ELR (cell line): Measurements from ENCODE around the gene ADAMTS14.

Source experiments
- DNase-seq: peaks from one replicate; pipeline ENCODE4 v3.0.0-alpha.2; 2015; ENCODE audit warnings: low read depth

The ADAMTS14 gene

DNA sequence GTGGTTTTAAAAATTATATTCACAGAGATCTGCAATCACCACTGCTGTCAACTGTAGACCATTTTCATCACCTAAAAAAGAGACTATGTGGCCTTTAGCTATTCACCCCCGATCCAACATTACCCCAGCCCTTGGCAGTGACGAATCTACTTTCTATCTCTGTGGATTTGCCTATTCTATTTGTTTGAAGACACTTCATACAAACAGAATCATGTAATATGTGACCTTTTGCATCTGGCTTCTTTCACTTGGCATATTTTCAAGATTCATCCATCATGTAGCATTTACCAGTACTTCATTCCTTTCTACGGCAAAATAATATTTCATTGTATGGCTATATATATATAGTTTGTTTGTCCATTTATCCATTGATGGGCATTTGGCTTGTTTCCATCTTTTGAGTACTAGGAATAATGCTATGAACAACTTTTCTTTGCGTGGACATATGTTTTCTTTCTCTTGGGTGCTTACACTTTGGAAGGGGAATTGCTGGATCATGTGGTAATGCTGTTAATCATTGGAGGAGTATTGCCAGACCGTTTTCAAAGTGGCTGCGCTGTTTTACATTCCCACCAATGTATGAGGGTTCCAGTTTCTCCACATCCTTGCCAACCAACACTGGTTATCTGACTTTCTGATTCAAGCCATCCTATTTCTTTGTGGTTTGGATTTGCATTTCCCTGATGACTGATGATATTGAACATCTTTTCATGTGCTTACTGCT is 22.3 kb downstream of the ADAMTS14 start:
- DNase-seq, result peak; percentile 16

DNA sequence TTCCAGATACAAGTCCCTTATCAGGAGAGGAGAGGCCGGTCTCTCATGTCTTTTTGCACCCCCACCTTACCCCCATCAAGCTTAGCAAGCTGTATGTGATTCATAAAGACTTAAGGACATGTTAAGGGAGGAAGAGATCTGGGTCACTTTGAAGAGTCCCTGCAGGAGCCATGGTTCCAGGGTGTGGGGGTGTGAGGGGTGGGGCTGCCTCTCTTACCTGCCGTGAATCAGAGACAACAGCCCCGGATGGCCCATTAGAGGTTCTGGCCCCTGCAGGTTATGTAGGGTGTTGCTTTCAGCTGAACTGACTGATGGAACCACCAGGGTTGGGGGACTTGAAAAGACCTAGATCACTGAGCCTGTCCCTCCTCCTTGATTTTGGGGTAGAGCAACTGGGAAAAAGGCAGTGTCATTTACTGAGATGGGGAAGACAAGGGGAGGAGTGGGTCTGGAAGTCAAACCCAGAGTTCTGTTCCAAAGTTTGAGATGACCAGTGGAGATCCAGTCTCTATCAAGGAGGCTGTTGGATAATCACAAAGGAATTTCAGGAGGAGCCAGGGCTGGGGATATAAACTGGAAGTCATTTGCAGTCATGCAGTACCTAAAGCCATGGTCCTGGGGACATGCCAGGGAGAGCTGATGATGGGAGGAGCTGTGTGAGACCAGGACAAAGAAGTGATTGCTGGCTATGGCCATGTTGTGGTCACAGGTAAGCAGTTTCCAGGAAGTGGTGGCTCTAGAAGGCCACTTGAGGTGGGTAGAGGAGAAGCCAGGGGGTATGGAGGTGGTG is 23.1 kb downstream of the ADAMTS14 start:
- DNase-seq, result peak; percentile 18

GRCh38 chr10:70698211-70698610 is 25.9 kb downstream of the ADAMTS14 start:
- DNase-seq, result no peak

DNA sequence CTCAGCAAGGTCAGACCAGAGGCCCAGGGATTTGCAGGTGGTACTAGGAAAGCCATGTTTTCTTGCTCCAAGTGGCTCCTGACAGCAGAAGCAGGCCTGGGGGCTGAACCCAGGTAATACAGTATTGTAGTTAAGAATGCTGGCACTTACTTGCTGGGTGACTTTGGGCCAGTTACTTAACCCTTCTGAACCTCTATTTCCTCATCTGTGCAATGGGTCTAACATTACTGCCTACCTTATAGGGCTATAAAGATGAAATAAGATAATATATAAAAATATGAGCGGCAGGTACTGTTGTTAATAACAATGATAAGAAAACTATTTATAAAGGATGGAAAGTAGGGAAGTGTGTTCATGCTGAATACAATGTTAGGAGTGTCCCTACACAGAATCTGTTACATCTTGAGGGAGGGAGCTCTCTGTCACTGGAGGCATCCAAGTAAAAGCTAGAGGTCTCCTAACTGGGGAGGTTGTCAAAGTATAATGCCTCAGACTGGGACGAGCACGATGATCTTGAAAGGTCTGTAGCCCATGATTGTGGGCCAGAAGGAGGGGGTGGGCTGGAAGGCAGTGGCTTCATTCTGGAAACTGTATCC is 26.9 kb downstream of the ADAMTS14 start:
- DNase-seq, result no peak

- DNase-seq, result peak; percentile 15
Measured at GRCh38 chr10:70699659-70700174, 27.4 kb downstream of the ADAMTS14 start.

- no peak for DNase-seq
Measured at GRCh38 chr10:70702190-70702763, 30.0 kb downstream of the ADAMTS14 start.

DNA sequence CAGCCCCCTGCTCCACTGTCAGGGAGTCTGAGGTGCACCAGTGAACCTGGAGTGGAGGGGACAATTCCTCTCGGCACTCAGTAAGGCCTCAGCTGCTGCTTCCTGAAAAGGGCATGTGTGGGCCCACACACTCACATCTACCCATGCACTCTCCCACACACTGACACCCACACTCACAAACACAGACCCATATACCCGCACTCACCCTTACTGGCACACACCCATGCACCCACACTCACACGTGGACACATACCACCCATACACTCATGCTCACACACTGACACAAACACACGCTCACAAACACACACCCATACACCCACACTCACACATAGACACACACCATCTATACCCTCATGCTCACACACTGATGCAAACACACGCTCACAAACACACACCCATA is 31.9 kb downstream of the ADAMTS14 start:
- no peak for DNase-seq

DNA sequence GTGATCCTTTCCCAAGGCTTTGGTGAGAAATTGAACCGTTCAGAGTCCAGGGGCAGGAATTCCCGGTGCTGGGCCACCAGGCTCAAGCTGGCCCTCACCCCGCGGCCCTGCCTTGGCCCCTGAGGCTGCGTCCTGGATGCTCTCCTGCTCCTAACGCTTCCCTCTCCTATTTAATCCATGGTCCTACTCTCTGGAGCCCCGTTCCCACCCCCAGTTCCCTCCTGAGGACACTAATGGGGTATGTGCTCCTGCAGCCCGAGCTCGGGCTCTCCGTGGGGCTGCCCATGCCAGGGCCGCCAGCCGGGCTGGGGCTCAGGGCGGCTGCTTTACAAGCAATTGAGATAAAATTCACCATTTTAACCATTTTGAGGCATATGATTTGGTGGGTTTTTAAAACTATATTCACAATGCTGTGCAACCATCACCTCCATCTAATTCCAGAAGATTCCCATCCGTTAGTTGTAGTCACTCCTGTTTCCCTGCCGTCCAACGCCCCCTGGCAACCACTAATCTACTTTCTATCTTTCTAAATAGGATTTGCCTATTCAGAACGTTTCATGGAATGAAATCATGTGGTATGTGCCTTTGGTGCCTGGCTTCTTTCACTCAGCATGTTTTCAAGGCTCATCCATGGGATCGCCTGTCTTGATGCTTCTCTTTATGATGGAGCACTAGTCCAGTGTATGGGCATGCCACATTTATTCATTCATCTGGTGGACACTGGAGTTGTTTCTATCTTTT is 33.0 kb downstream of the ADAMTS14 start:
- no peak for DNase-seq

GRCh38 chr10:70711177-70711576 is 38.9 kb downstream of the ADAMTS14 start:
- no peak for DNase-seq

GRCh38 chr10:70711911-70712310 is 39.6 kb downstream of the ADAMTS14 start:
- no peak for DNase-seq

- DNase-seq, result no peak
Measured at GRCh38 chr10:70714245-70714644, 41.9 kb downstream of the ADAMTS14 start.

DNA sequence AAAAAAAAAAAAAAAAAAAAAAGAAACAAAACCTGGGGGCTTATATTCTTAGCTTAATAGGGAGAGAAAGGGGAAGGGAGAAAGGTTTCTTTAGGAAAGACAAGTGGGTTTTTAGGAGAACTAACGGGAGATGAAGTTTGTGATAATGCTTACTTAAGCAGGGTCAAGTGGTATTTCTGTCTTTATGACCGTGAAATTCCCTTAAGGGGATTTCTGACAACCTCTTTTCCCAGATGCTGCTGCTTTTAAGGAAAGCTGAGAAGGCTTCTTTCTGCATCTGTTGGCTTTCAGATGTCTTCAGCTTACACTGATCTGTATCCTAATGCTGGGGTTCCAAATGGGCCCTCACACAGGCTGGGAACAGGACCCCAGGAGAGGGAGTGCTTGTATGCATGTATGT is 42.6 kb downstream of the ADAMTS14 start:
- DNase-seq, result no peak

GRCh38 chr10:70715853-70716795 is 43.8 kb downstream of the ADAMTS14 start:
- peak; percentile 83 for DNase-seq

GRCh38 chr10:70722820-70723424 is 50.6 kb downstream of the ADAMTS14 start:
- DNase-seq, result peak; percentile 85

DNA sequence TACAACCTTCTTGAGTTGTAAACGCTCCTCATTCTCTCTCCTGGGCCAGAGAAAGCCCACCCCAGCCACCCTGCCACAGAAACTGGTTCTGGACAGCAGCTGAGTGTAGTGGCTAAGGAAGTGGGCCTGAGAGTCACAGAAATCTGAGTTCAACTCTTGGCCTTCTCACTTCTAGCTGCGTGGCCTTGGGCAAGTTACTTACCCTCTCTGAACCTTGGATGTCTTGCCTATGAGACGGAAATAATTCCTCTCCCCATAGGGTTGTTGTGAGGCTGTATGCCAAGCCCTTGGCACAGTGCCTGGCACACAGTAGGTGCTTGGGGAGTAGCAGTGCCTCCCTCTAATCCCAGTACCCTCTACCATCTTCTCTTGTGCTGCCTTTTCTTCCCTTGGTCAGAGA is 51.5 kb downstream of the ADAMTS14 start:
- DNase-seq, result no peak

- no peak for DNase-seq
Measured at GRCh38 chr10:70726909-70727495, 54.7 kb downstream of the ADAMTS14 start.

- DNase-seq, result no peak
Measured at GRCh38 chr10:70728328-70728727, 56.0 kb downstream of the ADAMTS14 start.

- DNase-seq, result no peak
Measured at GRCh38 chr10:70729763-70730357, 57.6 kb downstream of the ADAMTS14 start.

- no peak for DNase-seq
Measured at GRCh38 chr10:70730955-70731354, 58.6 kb downstream of the ADAMTS14 start.
